ENCODE measurements around the gene FARP2.
"Not testable (repeated sequence)": the region's sequence is repeated elsewhere in the genome, so short reads cannot be mapped to it uniquely, and the experiment has no call there.

Gene FARP2, protein sequence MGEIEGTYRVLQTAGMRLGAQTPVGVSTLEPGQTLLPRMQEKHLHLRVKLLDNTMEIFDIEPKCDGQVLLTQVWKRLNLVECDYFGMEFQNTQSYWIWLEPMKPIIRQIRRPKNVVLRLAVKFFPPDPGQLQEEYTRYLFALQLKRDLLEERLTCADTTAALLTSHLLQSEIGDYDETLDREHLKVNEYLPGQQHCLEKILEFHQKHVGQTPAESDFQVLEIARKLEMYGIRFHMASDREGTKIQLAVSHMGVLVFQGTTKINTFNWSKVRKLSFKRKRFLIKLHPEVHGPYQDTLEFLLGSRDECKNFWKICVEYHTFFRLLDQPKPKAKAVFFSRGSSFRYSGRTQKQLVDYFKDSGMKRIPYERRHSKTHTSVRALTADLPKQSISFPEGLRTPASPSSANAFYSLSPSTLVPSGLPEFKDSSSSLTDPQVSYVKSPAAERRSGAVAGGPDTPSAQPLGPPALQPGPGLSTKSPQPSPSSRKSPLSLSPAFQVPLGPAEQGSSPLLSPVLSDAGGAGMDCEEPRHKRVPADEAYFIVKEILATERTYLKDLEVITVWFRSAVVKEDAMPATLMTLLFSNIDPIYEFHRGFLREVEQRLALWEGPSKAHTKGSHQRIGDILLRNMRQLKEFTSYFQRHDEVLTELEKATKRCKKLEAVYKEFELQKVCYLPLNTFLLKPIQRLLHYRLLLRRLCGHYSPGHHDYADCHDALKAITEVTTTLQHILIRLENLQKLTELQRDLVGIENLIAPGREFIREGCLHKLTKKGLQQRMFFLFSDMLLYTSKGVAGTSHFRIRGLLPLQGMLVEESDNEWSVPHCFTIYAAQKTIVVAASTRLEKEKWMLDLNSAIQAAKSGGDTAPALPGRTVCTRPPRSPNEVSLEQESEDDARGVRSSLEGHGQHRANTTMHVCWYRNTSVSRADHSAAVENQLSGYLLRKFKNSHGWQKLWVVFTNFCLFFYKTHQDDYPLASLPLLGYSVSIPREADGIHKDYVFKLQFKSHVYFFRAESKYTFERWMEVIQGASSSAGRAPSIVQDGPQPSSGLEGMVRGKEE

DNA sequence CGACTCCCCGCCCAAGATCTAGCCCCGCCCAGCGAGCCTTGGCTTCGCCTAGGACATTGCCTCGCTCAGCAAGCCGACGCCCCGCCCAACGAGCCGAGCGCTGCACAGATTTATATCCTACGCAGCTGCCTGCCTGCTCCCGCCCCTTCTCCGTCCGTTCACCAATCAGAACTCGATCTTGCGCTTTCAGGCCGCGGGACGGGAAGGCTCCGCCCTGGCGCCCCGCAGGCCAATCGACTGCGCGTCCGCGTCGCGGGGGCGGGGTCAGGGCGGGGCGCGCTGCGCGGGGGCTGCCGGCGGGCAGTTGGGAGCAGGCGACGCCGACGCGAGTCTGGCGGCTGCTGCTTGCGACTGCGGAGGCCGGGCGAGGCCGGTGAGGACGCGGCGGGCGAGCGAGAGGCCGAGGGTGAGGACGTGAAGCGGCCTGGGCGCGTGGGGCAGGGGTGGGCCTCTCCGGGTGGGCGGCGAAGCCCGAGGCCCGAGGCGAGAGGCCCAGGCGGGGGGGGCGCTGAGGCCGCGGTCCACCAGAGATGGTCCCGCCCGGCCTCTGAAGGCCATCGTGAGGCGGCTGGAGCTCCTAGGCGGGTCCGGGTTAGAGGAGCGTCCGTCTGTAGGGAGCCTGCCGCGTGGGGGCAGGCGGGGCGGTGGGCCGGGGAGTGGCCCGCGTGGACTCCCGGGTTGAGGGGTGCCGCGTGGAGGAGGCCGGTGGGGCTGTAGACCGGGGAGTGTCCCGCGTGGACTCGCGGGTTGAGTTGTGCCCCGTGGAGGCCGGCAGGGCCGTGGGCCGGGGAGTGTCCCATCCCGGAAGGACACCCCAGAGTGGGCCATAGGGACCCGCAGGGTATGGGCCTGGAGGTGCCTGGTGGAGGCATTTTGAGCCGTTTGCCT lies at the start of gene FARP2:
TSS of gene FARP2 (plus strand) at position 303 of the 888 bp plus-strand sequence. CDS start 16,823 bp downstream, outside the sequence.
- peak; percentile 97 for DNase-seq (ENCODE audit: low read depth in 2 of 2)

DNA sequence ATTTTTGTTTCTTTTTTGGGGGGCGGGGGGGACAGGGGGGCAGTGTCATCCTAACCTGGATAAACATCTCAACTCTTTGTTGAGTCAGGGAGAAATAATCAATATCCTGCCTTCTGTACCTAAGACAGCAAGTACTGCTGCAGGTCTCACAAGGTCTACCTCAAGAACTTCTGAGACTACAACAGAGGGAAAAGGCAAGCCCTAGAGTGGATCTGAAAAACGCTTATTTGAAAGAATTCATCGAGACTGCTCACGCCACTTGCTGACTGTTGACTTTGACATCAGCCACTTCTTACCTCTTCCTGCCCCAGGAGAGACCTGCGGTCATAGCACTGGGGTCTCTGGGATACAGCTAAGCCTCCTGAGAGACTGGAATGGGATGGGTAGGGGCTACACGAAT lies 49.0 kb upstream of the FARP2 start:
- no peak for DNase-seq (ENCODE audit: low read depth in 2 of 2)

DNA sequence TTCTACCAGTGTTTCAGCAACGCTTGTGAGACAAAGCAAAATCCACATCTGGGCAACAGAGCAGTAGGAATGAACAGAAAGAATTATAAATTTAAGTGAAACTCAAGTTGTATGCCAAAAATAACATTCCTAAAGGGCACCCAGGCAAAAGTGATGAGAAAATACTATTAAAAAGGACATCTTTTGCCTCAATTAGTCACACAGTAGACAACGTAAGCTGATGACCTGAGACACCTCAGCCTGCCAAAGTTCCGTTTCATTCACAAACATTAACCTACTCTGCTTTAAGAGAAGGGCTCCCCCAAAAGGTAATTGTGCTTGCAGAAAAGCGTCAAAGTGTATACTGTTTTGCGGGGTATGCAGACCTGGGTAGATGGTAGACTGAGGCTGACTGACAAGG lies 47.8 kb upstream of the FARP2 start:
- no peak for DNase-seq (ENCODE audit: low read depth in 2 of 2)

DNA sequence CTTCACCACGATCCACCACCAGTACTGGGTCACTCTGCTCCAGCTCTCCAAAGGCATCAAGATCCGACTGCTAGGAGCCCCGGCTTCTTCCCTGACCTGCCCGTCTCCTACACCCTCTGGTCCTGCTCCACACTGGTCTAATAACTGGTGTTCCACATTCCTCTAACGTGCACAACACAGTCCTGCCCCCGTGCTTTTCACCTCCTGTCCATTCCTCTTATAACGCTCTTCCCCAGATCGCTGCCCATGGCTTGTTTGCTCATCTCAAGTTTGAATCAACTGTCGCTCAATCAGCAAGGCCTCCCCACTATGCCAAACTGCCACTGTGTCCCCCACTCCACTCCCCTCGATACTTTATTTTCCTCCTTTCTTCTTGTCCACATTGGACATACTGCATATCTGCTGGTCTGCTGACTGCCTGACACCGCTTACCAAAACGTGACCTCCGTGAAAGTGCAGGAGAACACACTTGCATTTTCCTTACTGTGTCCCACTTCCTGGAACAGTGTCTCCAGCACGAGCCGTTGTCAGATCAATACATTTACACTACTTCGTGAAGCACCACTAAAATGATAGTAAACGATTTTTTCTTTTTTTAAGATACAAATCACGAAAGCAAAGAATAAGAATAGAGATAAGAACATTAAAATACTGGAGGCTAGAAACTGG lies 47.1 kb upstream of the FARP2 start:
- no peak for DNase-seq (ENCODE audit: low read depth in 2 of 2)

DNA sequence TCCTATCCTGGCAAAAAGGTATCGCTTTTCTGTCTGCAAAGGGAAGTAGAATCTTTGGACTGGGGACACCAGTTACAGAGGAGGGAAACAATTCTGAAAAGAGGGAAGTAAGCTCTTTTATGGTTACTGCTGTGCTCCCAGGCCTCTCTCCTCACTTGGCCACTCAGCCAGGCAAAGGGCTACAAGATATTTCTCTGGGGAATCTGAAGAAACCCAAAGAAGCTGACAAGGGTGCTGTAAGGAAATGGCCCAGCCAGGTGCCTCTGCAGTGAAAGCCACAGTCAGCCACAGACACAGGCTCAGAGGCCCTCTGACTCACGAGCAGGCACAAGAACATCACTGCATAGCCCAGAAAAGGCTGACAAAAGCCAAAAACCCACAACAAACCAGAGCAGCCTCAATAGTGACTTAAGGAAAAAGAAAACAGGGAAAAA lies 46.4 kb upstream of the FARP2 start:
- peak; percentile 54 to 57 for DNase-seq (ENCODE audit: low read depth in 2 of 2)

DNA sequence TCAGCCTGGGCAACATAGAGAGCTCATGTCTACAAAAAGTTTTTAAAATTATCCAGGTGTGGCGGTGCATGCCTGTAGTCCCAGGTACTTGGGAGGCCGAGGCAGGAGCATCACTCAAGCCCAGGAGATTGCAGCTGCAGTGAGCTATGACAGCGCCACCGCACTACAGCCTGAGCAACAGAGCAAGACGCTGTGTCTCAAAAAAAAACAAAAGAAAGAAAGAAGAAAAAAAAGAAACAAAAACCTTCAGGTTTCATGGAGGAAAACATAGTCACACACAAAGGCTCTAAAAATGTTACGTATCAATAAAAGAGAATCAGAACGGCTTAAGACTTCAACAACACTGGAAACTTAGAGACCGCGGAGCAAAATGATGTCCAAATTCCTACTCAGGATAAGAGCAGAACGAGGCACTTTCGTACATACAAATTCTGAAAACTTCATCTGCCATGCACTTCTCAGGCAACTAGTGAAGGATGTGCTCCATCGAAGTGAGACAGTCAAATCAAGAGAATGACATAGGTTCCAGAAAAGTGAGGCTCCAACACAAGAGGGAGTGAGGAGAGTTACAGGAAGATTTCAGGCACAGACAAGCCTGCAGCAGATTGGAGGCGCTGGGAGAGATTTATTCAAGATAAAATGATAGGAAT lies 45.0 kb upstream of the FARP2 start:
- DNase-seq (ENCODE audit: low read depth in 2 of 2): no peak

DNA sequence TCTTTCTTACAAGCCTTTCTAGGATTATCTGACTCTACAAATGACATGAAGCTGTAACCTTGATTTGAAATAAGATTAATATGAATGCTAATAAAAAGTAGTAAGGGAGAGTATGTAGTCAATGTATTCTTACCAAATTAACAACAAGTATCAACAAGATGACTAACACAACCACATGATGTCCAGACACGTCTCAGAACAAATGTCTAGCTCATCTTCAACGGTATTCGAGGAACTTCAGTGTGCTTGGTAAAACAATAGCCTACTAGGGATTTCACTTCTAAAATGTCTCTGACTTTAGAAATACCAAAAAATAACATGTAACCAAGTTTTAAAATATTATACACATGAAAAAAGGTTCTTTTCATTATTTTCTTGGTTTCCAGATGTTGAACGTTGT lies 44.0 kb upstream of the FARP2 start:
- DNase-seq (ENCODE audit: low read depth in 2 of 2): no peak

DNA sequence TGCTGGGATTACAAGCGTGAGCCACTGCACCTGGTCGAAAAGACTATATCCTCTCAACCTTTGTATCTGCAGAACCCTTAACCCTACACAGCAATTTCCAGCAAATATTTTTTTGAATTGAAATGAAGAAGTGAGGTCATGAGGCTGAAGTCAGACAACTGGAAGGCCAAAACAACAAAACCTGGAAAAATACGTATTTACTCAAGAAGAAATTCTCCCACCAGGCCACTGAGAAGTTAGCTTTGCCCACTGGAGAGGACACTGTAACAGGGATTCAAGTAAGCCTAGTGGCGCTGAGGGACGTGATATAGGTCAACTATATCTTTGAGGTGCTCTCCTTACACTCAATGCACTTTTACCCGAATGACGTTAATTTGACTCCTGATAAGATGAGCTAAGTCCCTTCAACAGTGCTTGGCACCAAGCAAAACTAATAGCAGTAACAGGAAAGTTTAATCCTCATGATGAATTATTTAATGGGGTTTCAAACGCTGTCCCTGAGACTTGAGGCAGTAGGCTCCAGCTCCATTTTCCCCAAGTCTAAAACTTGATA lies 42.5 kb upstream of the FARP2 start:
- no peak for DNase-seq (ENCODE audit: low read depth in 2 of 2)

DNA sequence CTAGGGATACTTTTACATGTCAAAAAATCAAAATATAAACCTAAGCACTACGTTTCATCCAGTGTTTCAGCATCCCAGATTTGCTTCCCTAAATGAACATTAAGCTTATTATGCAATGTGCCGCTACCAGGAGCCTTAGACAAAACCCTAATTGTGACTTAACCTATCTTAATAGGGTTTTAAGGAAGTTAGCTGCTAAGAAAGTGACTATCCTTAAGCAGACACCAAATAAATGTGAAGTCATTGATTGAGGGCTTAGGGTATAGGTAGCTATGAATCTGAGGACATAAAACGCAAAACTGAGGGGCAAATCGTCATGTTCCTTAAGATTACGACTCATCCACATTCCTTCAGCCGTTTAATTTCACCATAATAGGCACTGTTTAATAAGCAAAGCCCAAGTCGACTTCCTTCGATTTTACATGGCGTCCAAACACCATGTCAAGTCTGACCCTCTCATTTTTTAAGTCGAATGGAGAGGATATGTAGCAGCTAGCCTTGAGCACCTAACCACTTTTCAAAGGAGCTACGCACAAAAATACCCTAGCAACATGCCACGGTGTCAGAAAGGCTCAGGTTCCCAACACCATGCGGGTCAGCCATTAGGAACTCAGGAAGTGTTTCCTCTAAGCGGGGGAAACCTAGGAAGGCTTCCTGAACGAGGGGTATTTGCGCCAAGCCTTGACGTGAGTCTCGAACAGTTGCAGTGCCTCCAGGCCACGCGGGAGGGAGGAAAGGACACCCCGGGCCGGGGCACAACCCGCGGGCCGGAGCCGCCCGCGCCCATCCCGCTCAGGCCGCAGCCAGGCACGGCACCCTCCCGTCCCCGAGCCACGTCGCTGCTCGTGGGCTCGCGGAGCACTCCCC lies 41.6 kb upstream of the FARP2 start:
- no peak for DNase-seq (ENCODE audit: low read depth in 2 of 2)

DNA sequence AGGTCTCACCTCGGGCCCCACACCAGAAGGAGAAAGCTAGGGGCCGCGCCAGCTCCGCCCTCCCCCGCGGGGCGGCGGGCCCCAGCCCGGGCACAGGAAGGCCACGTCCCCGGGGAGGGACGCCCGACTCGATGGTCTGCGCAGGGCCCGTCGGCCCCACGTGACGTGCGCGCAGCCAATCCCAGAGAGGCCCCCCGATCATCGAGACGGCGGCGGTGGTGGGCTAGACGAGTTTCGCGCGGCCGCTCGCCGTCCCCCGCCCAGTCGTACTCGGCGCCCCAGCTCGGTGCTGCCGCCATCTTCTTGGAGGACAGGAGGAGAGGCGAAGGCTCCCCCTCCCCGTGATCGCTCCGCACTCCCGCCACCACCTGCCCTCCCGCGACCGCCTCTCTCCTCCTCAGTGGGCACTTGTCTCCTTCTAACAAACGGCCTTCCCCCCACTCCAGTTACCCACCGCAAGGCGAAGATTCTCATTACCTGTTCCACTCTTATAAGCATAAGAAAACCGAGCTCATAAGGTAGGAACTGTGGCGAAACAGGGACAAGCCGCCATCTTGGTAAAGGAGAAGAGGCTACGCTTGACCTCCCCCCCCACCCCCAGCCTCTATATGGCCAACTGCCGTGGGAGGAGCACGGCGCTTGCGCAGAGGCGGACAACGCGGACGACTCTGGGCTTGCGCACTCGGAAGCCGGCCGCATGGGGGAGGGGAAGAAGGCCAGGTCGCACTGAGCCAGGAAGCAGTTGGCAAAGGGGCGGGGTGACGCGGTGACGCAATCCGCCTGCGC lies 40.8 kb upstream of the FARP2 start, which contains the start of gene HDLBP:
TSS of gene HDLBP (minus strand) at position 580 of the 786 bp plus-strand sequence. CDS start 48,803 bp downstream, outside the sequence.
- DNase-seq (ENCODE audit: low read depth in 2 of 2): peak; percentile 99 to 100

DNA sequence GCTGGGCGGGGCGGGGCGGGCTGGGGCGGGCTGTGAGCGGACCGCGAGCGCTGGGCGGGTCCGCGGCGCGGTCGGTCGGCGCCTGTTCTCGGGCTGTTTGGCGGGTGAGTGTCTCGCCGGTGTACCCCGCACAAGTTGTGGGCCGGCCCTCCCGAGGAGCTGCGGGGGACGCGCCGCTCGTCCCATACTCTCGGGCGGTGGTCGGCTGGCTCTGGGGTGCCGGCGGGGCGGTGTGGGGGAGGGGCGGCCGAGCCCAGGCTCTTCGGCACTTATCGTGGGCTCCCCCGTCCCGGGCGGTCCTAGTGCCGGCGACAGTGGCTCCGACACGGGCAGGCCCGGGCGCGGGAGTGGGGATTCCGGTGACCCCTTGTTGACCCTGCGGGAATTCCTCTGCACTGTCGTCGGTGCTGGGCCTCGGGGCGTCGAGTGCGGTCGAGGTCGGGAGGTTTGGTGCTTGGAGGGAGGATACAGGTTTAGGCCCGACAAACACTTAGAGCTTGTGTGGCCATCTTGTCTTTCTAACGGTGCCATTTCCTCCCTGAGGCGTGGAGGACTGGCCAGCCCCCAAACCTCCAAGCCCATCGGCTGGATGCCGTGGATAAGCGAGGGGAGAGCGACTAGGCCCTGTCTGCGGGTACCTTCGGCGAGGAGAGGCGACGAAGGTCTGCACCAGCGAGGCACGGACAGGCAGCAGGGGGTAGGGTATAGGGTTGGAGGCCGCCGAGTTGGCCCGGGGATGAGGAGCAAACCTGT lies 40.0 kb upstream of the FARP2 start, which contains the start of gene SEPTIN2:
TSS of gene SEPTIN2 (plus strand) at position 47 of the 753 bp plus-strand sequence. CDS start 8,308 bp downstream, outside the sequence.
- peak; percentile 49 to 75 for DNase-seq (ENCODE audit: low read depth in 2 of 2)

DNA sequence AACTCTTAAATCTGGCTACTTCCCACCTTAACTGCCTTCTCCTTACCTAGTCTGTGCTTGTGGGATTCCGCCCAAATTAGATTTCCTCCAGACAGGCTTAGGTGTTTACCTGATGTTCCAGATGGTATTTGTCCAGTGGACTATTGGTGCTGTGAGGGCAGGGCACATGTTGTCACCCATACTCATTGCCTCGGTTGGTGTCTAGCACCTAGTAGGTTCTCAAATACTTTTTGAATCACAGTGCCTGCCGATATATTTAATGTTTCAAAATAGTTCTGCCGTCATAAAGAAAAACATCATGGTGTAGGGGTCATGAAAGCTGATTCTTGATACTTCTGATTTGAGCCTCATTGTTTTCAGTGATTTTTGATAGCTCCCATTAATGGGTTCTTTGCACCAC lies 39.3 kb upstream of the FARP2 start:
- no peak for DNase-seq (ENCODE audit: low read depth in 2 of 2)

DNA sequence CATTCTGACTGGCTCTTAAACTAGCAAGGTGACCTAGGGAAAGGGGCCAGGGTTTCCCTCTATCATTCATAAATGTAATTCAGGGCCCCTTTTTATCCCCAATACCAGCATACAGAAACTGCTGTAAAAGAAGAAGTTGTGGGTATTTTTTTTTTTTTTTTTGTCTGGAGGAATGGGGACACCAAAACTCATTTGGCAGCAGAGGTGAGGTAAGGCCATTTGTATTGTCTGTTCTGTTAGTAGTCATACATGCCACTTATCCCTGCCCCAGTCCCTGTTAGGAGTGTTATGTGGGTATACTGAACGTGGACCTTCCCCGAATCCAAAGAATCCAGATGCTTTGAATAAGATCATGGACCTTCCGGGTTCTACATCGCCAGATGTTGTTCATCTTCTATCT lies 38.7 kb upstream of the FARP2 start:
- no peak for DNase-seq (ENCODE audit: low read depth in 2 of 2)

DNA sequence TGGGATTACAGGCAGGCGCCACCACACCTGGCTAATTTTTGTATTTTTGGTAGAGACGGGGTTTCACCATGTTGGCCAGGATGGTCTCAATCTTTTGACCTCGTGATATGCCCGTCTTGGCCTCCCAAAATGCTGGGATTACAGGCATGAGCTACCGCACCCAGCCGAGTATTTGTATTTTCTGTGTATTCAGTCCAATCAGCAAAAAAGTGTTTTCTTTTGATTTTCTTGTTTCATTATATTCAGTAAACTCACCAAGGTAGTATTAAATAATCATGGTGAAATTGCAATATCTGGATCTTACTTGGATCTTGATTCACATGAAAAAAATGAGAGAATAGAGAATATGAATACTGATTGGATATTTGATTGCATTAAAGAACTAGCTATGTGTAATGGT lies 37.3 kb upstream of the FARP2 start:
- DNase-seq (ENCODE audit: low read depth in 2 of 2): not testable (repeated sequence)

DNA sequence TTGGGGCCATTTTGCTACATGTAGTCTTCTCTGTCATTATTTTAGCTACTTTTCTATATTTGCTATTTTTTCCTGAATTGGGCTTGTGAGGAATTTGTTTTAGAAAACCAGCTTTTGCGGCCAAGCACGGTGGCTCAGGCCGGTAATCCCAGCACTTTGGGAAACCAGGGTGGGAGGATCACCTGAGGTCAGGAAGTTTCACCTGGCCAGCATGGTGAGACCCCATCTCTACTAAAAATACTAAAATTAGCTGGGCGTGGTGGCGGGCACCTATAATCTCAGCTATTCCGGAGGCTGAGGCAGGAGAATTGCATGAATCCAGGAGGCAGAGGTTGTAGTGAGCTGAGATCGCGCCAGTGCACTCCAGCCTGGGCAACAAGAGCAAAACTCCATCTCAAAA lies 35.7 kb upstream of the FARP2 start:
- DNase-seq (ENCODE audit: low read depth in 2 of 2): no peak

DNA sequence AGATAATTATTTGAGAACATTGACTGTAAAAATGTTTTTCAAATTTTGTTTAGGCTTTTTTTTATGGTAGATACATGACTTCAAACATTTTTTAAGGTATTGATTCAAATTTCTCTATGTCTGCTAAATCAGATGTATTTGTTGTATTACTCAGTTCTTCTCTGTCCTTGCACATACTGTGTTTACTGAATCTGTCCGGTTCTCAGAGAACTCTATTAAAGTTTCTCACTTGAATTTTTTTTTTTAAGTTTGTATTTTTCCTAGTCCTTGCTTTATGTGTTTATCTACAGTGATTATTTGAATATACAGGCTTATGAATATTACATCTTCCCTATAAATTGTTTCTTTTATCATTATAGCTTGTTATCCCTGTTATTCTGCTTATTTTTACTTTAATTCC lies 35.1 kb upstream of the FARP2 start:
- no peak for DNase-seq (ENCODE audit: low read depth in 2 of 2)

DNA sequence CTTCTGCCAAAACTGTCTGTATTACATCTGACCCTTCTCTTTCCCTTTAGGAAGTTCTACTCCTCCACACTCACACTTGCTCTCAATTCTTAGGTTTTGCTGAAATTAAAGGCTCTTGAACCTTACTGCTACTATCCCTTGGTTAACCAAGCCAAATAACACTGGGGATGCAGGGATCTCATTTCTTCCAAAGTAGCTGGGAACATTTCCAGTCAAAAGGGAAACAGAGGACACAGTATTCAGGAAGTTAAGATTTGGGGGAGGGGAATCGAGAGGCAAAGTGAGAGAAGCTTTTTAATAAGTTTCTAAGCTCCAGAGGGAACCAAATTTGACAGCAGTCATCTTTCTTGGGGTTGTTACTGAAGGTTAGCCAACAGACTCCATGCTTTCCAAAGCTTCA lies 34.2 kb upstream of the FARP2 start:
- DNase-seq (ENCODE audit: low read depth in 2 of 2): no peak

Data from stimulated activated CD8-positive, alpha-beta memory T cell treated with anti-CD3 and anti-CD28 coated beads, Interleukin-7, amount 100 ng/mL, for 4 hours (primary cell).